NCI-H774 (cell line): Measurements from ENCODE around the gene MREG.
"Not testable (repeated sequence)": the region's sequence is repeated elsewhere in the genome, so short reads cannot be mapped to it uniquely, and the experiment has no call there.

ENCODE experiments used
- DNase-seq: peaks from one replicate; lab custom pipeline; 2025; lab: John Stamatoyannopoulos, UW

Gene MREG

GRCh38 chr2:215958257-215958656 is 55.1 kb downstream of the MREG start:
- DNase-seq = no peak

GRCh38 chr2:215957354-215958122 is 55.8 kb downstream of the MREG start:
- not testable (repeated sequence) for DNase-seq

- no peak for DNase-seq
Measured at GRCh38 chr2:215952860-215953637, 60.3 kb downstream of the MREG start.

GRCh38 chr2:215951558-215951957 is 61.8 kb downstream of the MREG start:
- DNase-seq = no peak

GRCh38 chr2:215949991-215950404 is 63.4 kb downstream of the MREG start:
- DNase-seq = no peak

- DNase-seq = no peak
Measured at GRCh38 chr2:215948051-215948450, 65.3 kb downstream of the MREG start.

- no peak for DNase-seq
Measured at GRCh38 chr2:215946586-215946985, 66.8 kb downstream of the MREG start.

GRCh38 chr2:215942194-215942593 is 71.2 kb downstream of the MREG start:
- DNase-seq = no peak

- DNase-seq = no peak
Measured at GRCh38 chr2:215941726-215942125, 71.6 kb downstream of the MREG start.

- DNase-seq = no peak
Measured at GRCh38 chr2:215940645-215941184, 72.6 kb downstream of the MREG start.

- DNase-seq = no peak
Measured at GRCh38 chr2:215937190-215937589, 76.2 kb downstream of the MREG start.

GRCh38 chr2:215933151-215933550 is 80.2 kb downstream of the MREG start:
- DNase-seq = no peak

- peak; percentile 46 for DNase-seq
Measured at GRCh38 chr2:215931256-215931903, 82.0 kb downstream of the MREG start.

GRCh38 chr2:215930505-215931253 is 82.7 kb downstream of the MREG start:
- no peak for DNase-seq

- no peak for DNase-seq
Measured at GRCh38 chr2:215929602-215930335, 83.6 kb downstream of the MREG start.

GRCh38 chr2:215928086-215928485 is 85.3 kb downstream of the MREG start:
- DNase-seq = no peak

- not testable (repeated sequence) for DNase-seq
Measured at GRCh38 chr2:215926992-215927391, 86.4 kb downstream of the MREG start.

- DNase-seq = no peak
Measured at GRCh38 chr2:215921895-215922294, 91.5 kb downstream of the MREG start.

- DNase-seq = peak; percentile 60
Measured at GRCh38 chr2:215920244-215921100, 92.9 kb downstream of the MREG start.

- no peak for DNase-seq
Measured at GRCh38 chr2:215919624-215920243, 93.6 kb downstream of the MREG start.
